ENCODE data around the gene PRDM10.

Gene PRDM10

GRCh38 chr11:129950101-129951091, 52.2 kb downstream of the PRDM10 start:
- H3K4me2 ChIP-seq (ENCODE audit: low read length, poor library complexity, severe bottlenecking) = no peak overlapping the region
- H3K9me3 ChIP-seq (ENCODE audit: control insufficient read depth, low read length) = no peaks in the 10 kb centered on the region
- H4K91ac ChIP-seq (ENCODE audit: low read length) = no peak overlapping the region
- no peak overlapping the region for H4K8ac ChIP-seq (ENCODE audit: low read length)
- peaks cover 21% of the 10 kb centered on the region in 2 experiments for H3K36me3 ChIP-seq (ENCODE audit: control insufficient read depth in 1 of 2, insufficient read depth in 2 of 2, low read depth in 1 of 2, low read length in 2 of 2)
- H3K4ac ChIP-seq (ENCODE audit: low read depth in 1 of 2, low read length in 2 of 2) = no peak overlapping the region
- no peak overlapping the region for H3K18ac ChIP-seq (ENCODE audit: low read depth in 1 of 2, low read length in 2 of 2)
- no peak overlapping the region for H2AFZ ChIP-seq (ENCODE audit: low read depth, low read length)
- H3K79me1 ChIP-seq (replicated peaks; ENCODE audit: low read length, poor library complexity, severe bottlenecking) = peaks cover 4% of the 10 kb centered on the region
- peaks cover 11% of the 10 kb centered on the region for H3K4me1 ChIP-seq (ENCODE audit: control insufficient read depth, insufficient read depth, low read depth, low read length)
- no peak overlapping the region for H3K14ac ChIP-seq (ENCODE audit: low read length in 2 of 2)
- no peak overlapping the region for H3K9ac ChIP-seq (ENCODE audit: low read length)
- H3K4me3 ChIP-seq (ENCODE audit: insufficient read depth in 1 of 2, low read depth in 1 of 2, low read length in 2 of 2) = no peak overlapping the region
- H3K27ac ChIP-seq (ENCODE audit: low read length, poor library complexity, severe bottlenecking) = no peak overlapping the region
- H2BK5ac ChIP-seq (ENCODE audit: low read depth, low read length, poor library complexity, severe bottlenecking) = no peak overlapping the region
- WGBS = 64% methylated on average over 17 of the region's 17 CpGs
- H2BK12ac ChIP-seq (ENCODE audit: low read length in 2 of 2) = peak overlapping the region in 1 of 2 experiments; percentile 42
- H2AK5ac ChIP-seq (ENCODE audit: low read length, severe bottlenecking) = no peak overlapping the region
- no peak overlapping the region for H2BK15ac ChIP-seq (ENCODE audit: low read depth, poor library complexity, severe bottlenecking)
- no peak overlapping the region for H3K23ac ChIP-seq (ENCODE audit: low read length in 2 of 2)
- no peaks in the 10 kb centered on the region for H3K27me3 ChIP-seq (ENCODE audit: control insufficient read depth in 1 of 2, insufficient read depth in 1 of 2, low read length in 2 of 2)
- no peak overlapping the region for H2BK120ac ChIP-seq (ENCODE audit: low read depth, low read length)
- peak; percentile 50 for DNase-seq

GRCh38 chr11:129948926-129949466, 53.6 kb downstream of the PRDM10 start:
- H3K23ac ChIP-seq (ENCODE audit: low read length in 2 of 2) = no peak overlapping the region

GRCh38 chr11:129947474-129947873, 55.2 kb downstream of the PRDM10 start:
- Histone ChIP-seq H3K4me3 (ENCODE audit: insufficient read depth in 1 of 2, low read depth in 1 of 2, low read length in 2 of 2) (no peak overlapping the region), H3K4ac (ENCODE audit: low read depth in 1 of 2, low read length in 2 of 2) (no peak overlapping the region), H2AFZ (ENCODE audit: low read depth, low read length) (no peak overlapping the region), H3K9ac (ENCODE audit: low read length) (no peak overlapping the region), H2AK5ac (ENCODE audit: low read length, severe bottlenecking) (no peak overlapping the region), H3K36me3 (ENCODE audit: control insufficient read depth in 1 of 2, insufficient read depth in 2 of 2, low read depth in 1 of 2, low read length in 2 of 2) (peaks cover 20 to 36% of the 10 kb centered on the region in 2 experiments), H3K27ac (ENCODE audit: low read length, poor library complexity, severe bottlenecking) (no peak overlapping the region), H2BK15ac (ENCODE audit: low read depth, poor library complexity, severe bottlenecking) (no peak overlapping the region), H3K18ac (ENCODE audit: low read depth in 1 of 2, low read length in 2 of 2) (no peak overlapping the region), H2BK12ac (ENCODE audit: low read length in 2 of 2) (peak overlapping the region in 1 of 2 experiments; percentile 21), H3K4me2 (ENCODE audit: low read length, poor library complexity, severe bottlenecking) (no peak overlapping the region), H3K4me1 (ENCODE audit: control insufficient read depth, insufficient read depth, low read depth, low read length) (peaks cover 11% of the 10 kb centered on the region), H3K14ac (ENCODE audit: low read length in 2 of 2) (no peak overlapping the region), H3K27me3 (ENCODE audit: control insufficient read depth in 1 of 2, insufficient read depth in 1 of 2, low read length in 2 of 2) (no peaks in the 10 kb centered on the region), H3K23ac (ENCODE audit: low read length in 2 of 2) (no peak overlapping the region), H3K9me3 (ENCODE audit: control insufficient read depth, low read length) (no peaks in the 10 kb centered on the region), H3K79me1 (replicated peaks; ENCODE audit: low read length, poor library complexity, severe bottlenecking) (peaks cover 4% of the 10 kb centered on the region), H4K91ac (ENCODE audit: low read length) (no peak overlapping the region), H2BK120ac (ENCODE audit: low read depth, low read length) (no peak overlapping the region), H2BK5ac (ENCODE audit: low read depth, low read length, poor library complexity, severe bottlenecking) (no peak overlapping the region), H4K8ac (ENCODE audit: low read length) (no peak overlapping the region)
- no peak for DNase-seq
- WGBS = 95% methylated on average over 5 of the region's 5 CpGs

More at GRCh38 chr11:129948926-129949466, 53.6 kb downstream of the PRDM10 start:
- no peak overlapping the region for H2AFZ ChIP-seq (ENCODE audit: low read depth, low read length)
- no peak overlapping the region for H3K4me2 ChIP-seq (ENCODE audit: low read length, poor library complexity, severe bottlenecking)
- H3K27ac ChIP-seq (ENCODE audit: low read length, poor library complexity, severe bottlenecking) = no peak overlapping the region
- peaks cover 22 to 27% of the 10 kb centered on the region in 2 experiments for H3K36me3 ChIP-seq (ENCODE audit: control insufficient read depth in 1 of 2, insufficient read depth in 2 of 2, low read depth in 1 of 2, low read length in 2 of 2)
- no peak overlapping the region for H3K14ac ChIP-seq (ENCODE audit: low read length in 2 of 2)
- H3K9ac ChIP-seq (ENCODE audit: low read length) = no peak overlapping the region
- H3K79me1 ChIP-seq (replicated peaks; ENCODE audit: low read length, poor library complexity, severe bottlenecking) = peaks cover 4% of the 10 kb centered on the region
- H3K9me3 ChIP-seq (ENCODE audit: control insufficient read depth, low read length) = no peaks in the 10 kb centered on the region
- 100% methylated on average over 1 of the region's 1 CpG for WGBS
- no peak overlapping the region for H4K8ac ChIP-seq (ENCODE audit: low read length)
- no peak overlapping the region for H2BK15ac ChIP-seq (ENCODE audit: low read depth, poor library complexity, severe bottlenecking)
- DNase-seq = no peak
- H4K91ac ChIP-seq (ENCODE audit: low read length) = no peak overlapping the region
- H3K18ac ChIP-seq (ENCODE audit: low read depth in 1 of 2, low read length in 2 of 2) = no peak overlapping the region
- no peak overlapping the region for H2BK5ac ChIP-seq (ENCODE audit: low read depth, low read length, poor library complexity, severe bottlenecking)
- no peak overlapping the region for H3K4ac ChIP-seq (ENCODE audit: low read depth in 1 of 2, low read length in 2 of 2)
- peaks cover 11% of the 10 kb centered on the region for H3K4me1 ChIP-seq (ENCODE audit: control insufficient read depth, insufficient read depth, low read depth, low read length)
- H2BK12ac ChIP-seq (ENCODE audit: low read length in 2 of 2) = no peak overlapping the region
- H2AK5ac ChIP-seq (ENCODE audit: low read length, severe bottlenecking) = no peak overlapping the region
- H3K4me3 ChIP-seq (ENCODE audit: insufficient read depth in 1 of 2, low read depth in 1 of 2, low read length in 2 of 2) = no peak overlapping the region
- no peak overlapping the region for H2BK120ac ChIP-seq (ENCODE audit: low read depth, low read length)
- H3K27me3 ChIP-seq (ENCODE audit: control insufficient read depth in 1 of 2, insufficient read depth in 1 of 2, low read length in 2 of 2) = no peaks in the 10 kb centered on the region

GRCh38 chr11:129946965-129947364, 55.7 kb downstream of the PRDM10 start:
- no peaks in the 10 kb centered on the region for H3K9me3 ChIP-seq (ENCODE audit: control insufficient read depth, low read length)
- H3K4ac ChIP-seq (ENCODE audit: low read depth in 1 of 2, low read length in 2 of 2) = no peak overlapping the region
- H3K27me3 ChIP-seq (ENCODE audit: control insufficient read depth in 1 of 2, insufficient read depth in 1 of 2, low read length in 2 of 2) = no peaks in the 10 kb centered on the region
- H4K91ac ChIP-seq (ENCODE audit: low read length) = no peak overlapping the region
- H3K23ac ChIP-seq (ENCODE audit: low read length in 2 of 2) = no peak overlapping the region
- no peak overlapping the region for H2BK5ac ChIP-seq (ENCODE audit: low read depth, low read length, poor library complexity, severe bottlenecking)
- no peak overlapping the region for H4K8ac ChIP-seq (ENCODE audit: low read length)
- H3K36me3 ChIP-seq (ENCODE audit: control insufficient read depth in 1 of 2, insufficient read depth in 2 of 2, low read depth in 1 of 2, low read length in 2 of 2) = peaks cover 19 to 39% of the 10 kb centered on the region in 2 experiments
- no peak for DNase-seq
- H3K4me1 ChIP-seq (ENCODE audit: control insufficient read depth, insufficient read depth, low read depth, low read length) = peaks cover 11% of the 10 kb centered on the region
- no peak overlapping the region for H2BK120ac ChIP-seq (ENCODE audit: low read depth, low read length)
- no peak overlapping the region for H3K18ac ChIP-seq (ENCODE audit: low read depth in 1 of 2, low read length in 2 of 2)
- H2BK12ac ChIP-seq (ENCODE audit: low read length in 2 of 2) = no peak overlapping the region
- no peak overlapping the region for H2AFZ ChIP-seq (ENCODE audit: low read depth, low read length)
- H3K79me1 ChIP-seq (replicated peaks; ENCODE audit: low read length, poor library complexity, severe bottlenecking) = peaks cover 4% of the 10 kb centered on the region
- H3K9ac ChIP-seq (ENCODE audit: low read length) = no peak overlapping the region
- H3K4me3 ChIP-seq (ENCODE audit: insufficient read depth in 1 of 2, low read depth in 1 of 2, low read length in 2 of 2) = no peak overlapping the region
- H2BK15ac ChIP-seq (ENCODE audit: low read depth, poor library complexity, severe bottlenecking) = no peak overlapping the region
- H3K4me2 ChIP-seq (ENCODE audit: low read length, poor library complexity, severe bottlenecking) = no peak overlapping the region
- H3K14ac ChIP-seq (ENCODE audit: low read length in 2 of 2) = no peak overlapping the region
- H2AK5ac ChIP-seq (ENCODE audit: low read length, severe bottlenecking) = peak overlapping the region; percentile 2
- H3K27ac ChIP-seq (ENCODE audit: low read length, poor library complexity, severe bottlenecking) = no peak overlapping the region
- WGBS = 97% methylated on average over 15 of the region's 15 CpGs

Measured in mesenchymal stem cell (in vitro differentiated cells and primary cell).